MM.1S (cell line): Measurements from ENCODE around the gene DDO.

Experiments used
- DNase-seq: peaks from one replicate; pipeline ENCODE4 v3.0.0-alpha.2; 2015
- H2AFZ ChIP-seq: fragments of 300-600 bp; sonication (generic); 2 replicates; pipeline ENCODE4 v1.6.0; 2016; ENCODE audit warnings: antibody characterized with exemption, low read length
- H3F3A ChIP-seq: fragments of 300-600 bp; sonication (generic); 2 replicates; pipeline ENCODE4 v1.6.1; 2016; ENCODE audit warnings: mild to moderate bottlenecking, antibody characterized with exemption, low read length, moderate library complexity, mixed read lengths; ENCODE audit not compliant: insufficient read depth
- H3K27ac ChIP-seq: fragments of 300-600 bp; sonication (generic); 2 replicates; pipeline ENCODE4 v1.5.1; 2016; ENCODE audit warnings: mild to moderate bottlenecking, low read length
- H3K27me3 ChIP-seq: fragments of 300-600 bp; sonication (generic); replicated peaks from 2 replicates; pipeline ENCODE4 v1.6.0; 2016; ENCODE audit warnings: low read length; ENCODE audit not compliant: insufficient read depth
- H3K36me3 ChIP-seq: fragments of 300-600 bp; sonication (generic); replicated peaks from 2 replicates; pipeline ENCODE4 v1.6.1; 2016; ENCODE audit warnings: mild to moderate bottlenecking, low read length, mixed read lengths; ENCODE audit not compliant: insufficient read depth
- H3K4me1 ChIP-seq: fragments of 300-600 bp; sonication (generic); 2 replicates; pipeline ENCODE4 v1.6.1; 2016; ENCODE audit warnings: low read length, mixed read lengths
- H3K4me2 ChIP-seq: fragments of 300-600 bp; sonication (generic); 2 replicates; pipeline ENCODE4 v1.6.0; 2016; ENCODE audit warnings: low read depth, low read length
- H3K4me3 ChIP-seq: fragments of 300-600 bp; sonication (generic); 2 replicates; pipeline ENCODE4 v1.5.1; 2016; ENCODE audit warnings: low read length, mixed read lengths
- H3K79me2 ChIP-seq: fragments of 300-600 bp; sonication (generic); 2 replicates; pipeline ENCODE4 v1.6.1; 2016; ENCODE audit warnings: mixed run types, low read length, mixed read lengths
- H3K9ac ChIP-seq: fragments of 300-600 bp; sonication (generic); 2 replicates; pipeline ENCODE4 v1.6.1; 2016; ENCODE audit warnings: low read length, mixed read lengths
- H3K9me2 ChIP-seq: fragments of 300-600 bp; sonication (generic); replicated peaks from 2 replicates; pipeline ENCODE4 v1.6.1; 2016; ENCODE audit warnings: mild to moderate bottlenecking, low read length, mixed read lengths; ENCODE audit not compliant: insufficient read depth
- H3K9me3 ChIP-seq: fragments of 300-600 bp; sonication (generic); replicated peaks from 2 replicates; pipeline ENCODE4 v1.6.1; 2016; ENCODE audit warnings: mild to moderate bottlenecking, low read length, mixed read lengths; ENCODE audit not compliant: insufficient read depth
- H4K20me1 ChIP-seq: fragments of 300-600 bp; sonication (generic); 2 replicates; pipeline ENCODE4 v1.6.1; 2016; ENCODE audit warnings: mild to moderate bottlenecking, low read length, moderate library complexity, mixed read lengths; ENCODE audit not compliant: insufficient read depth
- EZH2 ChIP-seq: fragments of 300-600 bp; sonication (generic); optimal IDR thresholded peaks from 2 replicates; pipeline ENCODE3; 2017; ENCODE audit warnings: low read depth, mild to moderate bottlenecking, antibody characterized with exemption, low read length, mixed read lengths
- EZH2phosphoT487 ChIP-seq: fragments of 300-600 bp; sonication (generic); IDR thresholded peaks from 2 replicates; pipeline ENCODE4 v1.6.1; 2018; ENCODE audit warnings: antibody characterized with exemption, low read length
- TF ChIP-seq, protein P1 (sequence below): fragments of 300-600 bp; sonication (generic); IDR thresholded peaks from 2 replicates; pipeline ENCODE4 v1.5.1; 2016; ENCODE audit warnings: antibody characterized with exemption, low read length, mixed read lengths

The DDO gene

DNA sequence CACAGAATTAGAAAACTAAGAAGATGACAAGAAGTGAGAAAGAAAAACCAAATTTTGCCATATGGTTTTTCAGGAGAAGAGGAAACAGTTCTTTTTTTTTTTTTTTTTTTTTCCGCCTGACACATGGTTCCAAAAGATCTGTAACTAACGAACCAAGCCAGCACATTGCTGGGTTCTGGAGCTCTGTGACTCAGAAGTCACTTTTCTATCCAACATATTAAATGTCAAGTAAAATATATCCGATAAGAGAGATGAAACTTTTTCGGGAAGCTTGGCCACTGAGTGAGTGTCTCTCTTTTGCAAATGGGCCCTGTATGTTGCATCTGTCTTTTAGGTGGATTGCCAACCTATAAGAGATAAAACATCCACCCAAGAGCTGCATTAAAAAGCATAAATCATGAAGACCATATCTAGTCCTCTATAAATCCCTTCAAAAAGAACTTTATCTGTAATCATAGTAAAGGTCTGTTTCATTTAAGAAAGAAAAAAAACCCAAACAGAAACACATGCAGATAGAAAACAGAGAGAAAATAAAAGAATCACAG is 61.8 kb downstream of the DDO start:
- Histone ChIP-seq H3K79me2 (no peaks in the 10 kb centered on the region), H3K27ac (no peak overlapping the region), H3K36me3 (no peaks in the 10 kb centered on the region), H3F3A (no peaks in the 10 kb centered on the region), H3K9me3 (no peaks in the 10 kb centered on the region), H3K9me2 (no peaks in the 10 kb centered on the region), H3K4me1 (no peaks in the 10 kb centered on the region), H3K4me2 (no peak overlapping the region), H3K4me3 (no peak overlapping the region), H3K9ac (no peak overlapping the region), H4K20me1 (no peaks in the 10 kb centered on the region), H2AFZ (no peak overlapping the region), H3K27me3 (no peaks in the 10 kb centered on the region)
- TF ChIP-seq EZH2phosphoT487 (no peak), EZH2 (no peak)
- TF ChIP-seq, protein P1, sequence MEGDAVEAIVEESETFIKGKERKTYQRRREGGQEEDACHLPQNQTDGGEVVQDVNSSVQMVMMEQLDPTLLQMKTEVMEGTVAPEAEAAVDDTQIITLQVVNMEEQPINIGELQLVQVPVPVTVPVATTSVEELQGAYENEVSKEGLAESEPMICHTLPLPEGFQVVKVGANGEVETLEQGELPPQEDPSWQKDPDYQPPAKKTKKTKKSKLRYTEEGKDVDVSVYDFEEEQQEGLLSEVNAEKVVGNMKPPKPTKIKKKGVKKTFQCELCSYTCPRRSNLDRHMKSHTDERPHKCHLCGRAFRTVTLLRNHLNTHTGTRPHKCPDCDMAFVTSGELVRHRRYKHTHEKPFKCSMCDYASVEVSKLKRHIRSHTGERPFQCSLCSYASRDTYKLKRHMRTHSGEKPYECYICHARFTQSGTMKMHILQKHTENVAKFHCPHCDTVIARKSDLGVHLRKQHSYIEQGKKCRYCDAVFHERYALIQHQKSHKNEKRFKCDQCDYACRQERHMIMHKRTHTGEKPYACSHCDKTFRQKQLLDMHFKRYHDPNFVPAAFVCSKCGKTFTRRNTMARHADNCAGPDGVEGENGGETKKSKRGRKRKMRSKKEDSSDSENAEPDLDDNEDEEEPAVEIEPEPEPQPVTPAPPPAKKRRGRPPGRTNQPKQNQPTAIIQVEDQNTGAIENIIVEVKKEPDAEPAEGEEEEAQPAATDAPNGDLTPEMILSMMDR = no peak
- DNase-seq = no peak

DNA sequence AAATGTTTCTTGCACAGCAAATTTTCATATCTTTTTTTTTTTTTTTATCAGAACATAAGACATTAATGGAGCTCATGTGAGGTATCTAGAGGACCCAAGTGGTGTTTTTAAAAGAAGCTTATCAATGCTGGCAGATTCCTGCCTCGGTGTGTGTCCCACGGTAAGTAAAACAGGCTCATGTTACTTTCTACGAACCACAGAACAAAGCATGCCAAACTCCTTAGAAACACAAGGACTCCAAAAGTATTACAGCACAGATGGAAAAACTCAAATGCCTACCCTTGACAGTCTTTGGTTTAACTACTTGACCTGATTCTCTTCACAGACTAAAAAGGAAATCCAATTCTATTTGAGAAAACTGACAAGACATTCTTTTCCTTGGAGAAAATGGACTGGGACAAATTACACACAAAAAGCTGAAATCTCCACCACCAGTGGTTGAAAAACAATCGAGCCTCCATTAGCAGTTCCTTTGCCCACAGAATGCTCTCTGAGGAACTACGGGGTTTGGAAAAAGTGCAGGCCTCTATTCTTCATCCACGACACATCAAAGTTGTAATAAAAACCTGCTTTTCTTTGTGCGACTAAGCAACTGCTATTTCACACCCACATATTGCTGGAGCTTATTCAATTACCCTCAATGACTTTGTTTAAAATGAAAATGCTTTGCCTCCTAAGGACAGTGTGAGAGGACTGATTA is 62.7 kb downstream of the DDO start:
- no peak for DNase-seq
- Histone ChIP-seq H3K79me2 (no peaks in the 10 kb centered on the region), H3K27ac (no peak overlapping the region)

DNA sequence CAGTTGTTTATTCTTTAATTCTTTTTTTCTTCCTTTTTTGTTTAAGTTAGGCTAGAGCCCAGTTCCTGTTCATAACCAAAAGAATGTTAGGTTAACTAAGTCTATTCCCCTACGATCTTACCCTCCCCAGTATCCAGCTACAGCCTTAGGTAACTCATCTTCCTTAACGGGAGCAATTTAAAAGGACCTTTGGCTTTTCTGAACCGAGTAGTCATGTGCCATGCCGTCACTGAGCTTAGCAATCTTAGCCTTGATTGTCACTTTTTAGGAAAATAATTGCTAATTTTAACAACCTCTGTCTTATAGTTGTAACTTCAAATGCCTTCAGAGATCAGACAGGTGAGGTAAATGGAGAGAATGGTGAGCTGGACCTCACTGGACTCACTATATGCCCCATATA is 63.4 kb downstream of the DDO start:
- Histone ChIP-seq H3F3A (no peaks in the 10 kb centered on the region), H3K4me3 (no peak overlapping the region), H3K27ac (no peak overlapping the region), H3K9me2 (no peaks in the 10 kb centered on the region), H3K27me3 (no peaks in the 10 kb centered on the region), H3K4me1 (no peaks in the 10 kb centered on the region), H3K36me3 (no peaks in the 10 kb centered on the region), H2AFZ (no peak overlapping the region), H4K20me1 (no peaks in the 10 kb centered on the region), H3K79me2 (no peaks in the 10 kb centered on the region), H3K4me2 (no peak overlapping the region), H3K9ac (no peak overlapping the region), H3K9me3 (no peaks in the 10 kb centered on the region)
- no peak for TF ChIP-seq EZH2phosphoT487
- TF ChIP-seq, protein P1 = no peak
- no peak for TF ChIP-seq EZH2
- DNase-seq = no peak

More for the DNA sequence above, 62.7 kb downstream of the DDO start:
- Histone ChIP-seq H2AFZ (no peak overlapping the region), H3K4me2 (no peak overlapping the region), H3K9me2 (no peaks in the 10 kb centered on the region), H3K9ac (no peak overlapping the region), H3K4me1 (no peaks in the 10 kb centered on the region), H3K9me3 (no peaks in the 10 kb centered on the region), H3K36me3 (no peaks in the 10 kb centered on the region), H3F3A (no peaks in the 10 kb centered on the region), H3K4me3 (no peak overlapping the region), H3K27me3 (no peaks in the 10 kb centered on the region), H4K20me1 (no peaks in the 10 kb centered on the region)
- TF ChIP-seq EZH2 (no peak), EZH2phosphoT487 (no peak)
- TF ChIP-seq, protein P1 = no peak
